ENCODE measurements around the gene SPDYE6.

GRCh38 chr7:102306916-102307677 lies 49.1 kb downstream of the SPDYE6 start:
- TF ChIP-seq, protein P1, sequence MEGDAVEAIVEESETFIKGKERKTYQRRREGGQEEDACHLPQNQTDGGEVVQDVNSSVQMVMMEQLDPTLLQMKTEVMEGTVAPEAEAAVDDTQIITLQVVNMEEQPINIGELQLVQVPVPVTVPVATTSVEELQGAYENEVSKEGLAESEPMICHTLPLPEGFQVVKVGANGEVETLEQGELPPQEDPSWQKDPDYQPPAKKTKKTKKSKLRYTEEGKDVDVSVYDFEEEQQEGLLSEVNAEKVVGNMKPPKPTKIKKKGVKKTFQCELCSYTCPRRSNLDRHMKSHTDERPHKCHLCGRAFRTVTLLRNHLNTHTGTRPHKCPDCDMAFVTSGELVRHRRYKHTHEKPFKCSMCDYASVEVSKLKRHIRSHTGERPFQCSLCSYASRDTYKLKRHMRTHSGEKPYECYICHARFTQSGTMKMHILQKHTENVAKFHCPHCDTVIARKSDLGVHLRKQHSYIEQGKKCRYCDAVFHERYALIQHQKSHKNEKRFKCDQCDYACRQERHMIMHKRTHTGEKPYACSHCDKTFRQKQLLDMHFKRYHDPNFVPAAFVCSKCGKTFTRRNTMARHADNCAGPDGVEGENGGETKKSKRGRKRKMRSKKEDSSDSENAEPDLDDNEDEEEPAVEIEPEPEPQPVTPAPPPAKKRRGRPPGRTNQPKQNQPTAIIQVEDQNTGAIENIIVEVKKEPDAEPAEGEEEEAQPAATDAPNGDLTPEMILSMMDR (IDR thresholded peaks at IDR 0.05): no peak
- no peak for TF ChIP-seq POLR2A (IDR thresholded peaks at IDR 0.05)

Measured in adrenal gland (tissue), 5 donors.